Breast epithelium (tissue), 3 donors: ENCODE measurements around the gene PALS1.

ENCODE experiments used
- CTCF ChIP-seq, 3 donors: fragments of 450-650 bp; IDR thresholded peaks; one replicate each; pipeline ENCODE4 v1.5.1; 2016 to 2017; ENCODE audit warnings: antibody characterized with exemption in 3 of 3, mild to moderate bottlenecking in 3 of 3, moderate library complexity in 3 of 3
- POLR2A ChIP-seq: fragments of 450-650 bp; IDR thresholded peaks from one replicate; pipeline ENCODE4 v1.6.1; 2016; ENCODE audit warnings: antibody characterized with exemption, mild to moderate bottlenecking, moderate library complexity

- TF ChIP-seq CTCF (IDR thresholded peaks at IDR 0.05) (no peak), POLR2A (no peak)
Observed at GRCh38 chr14:67195279-67195678, 46.0 kb upstream of the PALS1 start.
